ENCODE data around the gene TUT4.
"Not testable (repeated sequence)": the region's sequence is repeated elsewhere in the genome, so short reads cannot be mapped to it uniquely, and the experiment has no call there.

The TUT4 gene

GRCh38 chr1:52552505-52553361 lies at the start of gene TUT4:
TSS of gene TUT4 (minus strand) at chr1:52553092. CDS start at chr1:52526280, 26,812 bp downstream.
- DNase-seq = peak; percentile 97

- DNase-seq = peak; percentile 68
Measured at GRCh38 chr1:52601991-52602855, 49.3 kb upstream of the TUT4 start, which contains the start of gene GPX7. TSS of gene GPX7 (plus strand) at chr1:52602371. CDS start at chr1:52602410, 39 bp downstream.

GRCh38 chr1:52601519-52601918 lies 48.6 kb upstream of the TUT4 start:
- no peak for DNase-seq

- no peak for DNase-seq
Measured at GRCh38 chr1:52600533-52601179, 47.8 kb upstream of the TUT4 start.

- no peak for DNase-seq
Measured at GRCh38 chr1:52599236-52599635, 46.3 kb upstream of the TUT4 start.

- no peak for DNase-seq
Measured at GRCh38 chr1:52598729-52599128, 45.8 kb upstream of the TUT4 start.

- DNase-seq = no peak
Measured at GRCh38 chr1:52597912-52598311, 45.0 kb upstream of the TUT4 start.

GRCh38 chr1:52595061-52595460 lies 42.2 kb upstream of the TUT4 start:
- no peak for DNase-seq

GRCh38 chr1:52593495-52593894 lies 40.6 kb upstream of the TUT4 start:
- DNase-seq = no peak

GRCh38 chr1:52592637-52593323 lies 39.9 kb upstream of the TUT4 start:
- DNase-seq = no peak

GRCh38 chr1:52590266-52590665 lies 37.4 kb upstream of the TUT4 start:
- DNase-seq = peak; percentile 30

GRCh38 chr1:52588535-52588934 lies 35.6 kb upstream of the TUT4 start:
- no peak for DNase-seq

GRCh38 chr1:52588027-52588426 lies 35.1 kb upstream of the TUT4 start:
- no peak for DNase-seq

- no peak for DNase-seq
Measured at GRCh38 chr1:52585474-52585873, 32.6 kb upstream of the TUT4 start.

GRCh38 chr1:52582116-52582696 lies 29.3 kb upstream of the TUT4 start:
- DNase-seq = no peak

GRCh38 chr1:52580283-52580682 lies 27.4 kb upstream of the TUT4 start:
- DNase-seq = no peak

- DNase-seq = no peak
Measured at GRCh38 chr1:52579415-52579814, 26.5 kb upstream of the TUT4 start.

GRCh38 chr1:52578066-52578465 lies 25.2 kb upstream of the TUT4 start:
- not testable (repeated sequence) for DNase-seq

- DNase-seq = no peak
Measured at GRCh38 chr1:52576074-52576473, 23.2 kb upstream of the TUT4 start.

GRCh38 chr1:52574594-52574993 lies 21.7 kb upstream of the TUT4 start:
- no peak for DNase-seq

GRCh38 chr1:52572387-52572786 lies 19.5 kb upstream of the TUT4 start:
- DNase-seq = no peak

GRCh38 chr1:52571783-52572182 lies 18.9 kb upstream of the TUT4 start:
- DNase-seq = no peak
